GM10248 (cell line): ENCODE results near the gene SLC16A13.

Experiments used
- CTCF ChIA-PET: fragments of 300-600 bp; sonication (Branson Sonifier 250); formaldehyde crosslinking; extraction: SDS; loops from one replicate; lab custom pipeline; 2021; ENCODE audit warnings: antibody characterized with exemption; lab: Yijun Ruan, JAX
- POLR2A ChIA-PET: fragments of 350-650 bp; sonication (Branson Sonifier 250); formaldehyde crosslinking; extraction: SDS; loops from one replicate; lab custom pipeline; 2020; ENCODE audit warnings: antibody characterized with exemption; lab: Yijun Ruan, JAX
- DNase-seq: peaks from one replicate; pipeline ENCODE4 v3.0.0; 2012; ENCODE audit errors: extremely low spot score
- CTCF ChIP-seq: IDR thresholded peaks from 2 replicates; pipeline ENCODE4 v1.5.1; 2012; ENCODE audit warnings: mild to moderate bottlenecking, low read depth; ENCODE audit errors: extremely low read depth, missing control alignments, control extremely low read depth

SLC16A13 gene

GRCh38 chr17:7056386-7056785 is 20.6 kb downstream of the SLC16A13 start:
- no peak for TF ChIP-seq CTCF
- no peak for DNase-seq
- ChIA-PET CTCF (interaction anchor here (1.6 kb wide), 1 partner anchor 17 kb away, joined by 3 read pairs; no protein-coding TSS in a partner anchor), POLR2A (no interaction called here)

- no peak for TF ChIP-seq CTCF
- no peak for DNase-seq
- ChIA-PET POLR2A (no interaction called here), CTCF (interaction anchor here (1.1 to 3.0 kb wide), 4 partner anchors 9 to 118 kb away, joined by 3 to 16 read pairs (median 6); no protein-coding TSS in a partner anchor)
These were observed 23.1 kb downstream of the SLC16A13 start for GRCh38 chr17:7058831-7059447.

- no peak for TF ChIP-seq CTCF
- ChIA-PET CTCF (interaction anchor here (1.1 to 3.0 kb wide), 3 partner anchors 9 to 117 kb away, joined by 3 to 16 read pairs (median 8); no protein-coding TSS in a partner anchor), POLR2A (no interaction called here)
- no peak for DNase-seq
These were observed 24.5 kb downstream of the SLC16A13 start for GRCh38 chr17:7060165-7060891.

- TF ChIP-seq CTCF: no peak
- DNase-seq: no peak
- POLR2A ChIA-PET: no interaction called here
- CTCF ChIA-PET: interaction anchor here (2.2 to 2.5 kb wide), 2 partner anchors 11 to 73 kb away, joined by 7 to 9 read pairs; no protein-coding TSS in a partner anchor
These were observed 27.8 kb downstream of the SLC16A13 start for GRCh38 chr17:7063518-7064094.

GRCh38 chr17:7064261-7064660 is 28.4 kb downstream of the SLC16A13 start:
- ChIA-PET POLR2A (no interaction called here), CTCF (interaction anchor here (2.2 to 2.5 kb wide), 2 partner anchors 12 to 72 kb away, joined by 7 to 9 read pairs; no protein-coding TSS in a partner anchor)
- TF ChIP-seq CTCF: no peak
- no peak for DNase-seq

GRCh38 chr17:7067198-7067597 is 31.4 kb downstream of the SLC16A13 start:
- ChIA-PET POLR2A (no interaction called here), CTCF (no interaction called here)
- no peak for DNase-seq
- no peak for TF ChIP-seq CTCF
